DMS79 (cell line): Measurements from ENCODE around the gene RHOV.

Source experiments
- DNase-seq: peaks from one replicate; lab custom pipeline; 2025; lab: John Stamatoyannopoulos, UW

Gene RHOV, protein sequence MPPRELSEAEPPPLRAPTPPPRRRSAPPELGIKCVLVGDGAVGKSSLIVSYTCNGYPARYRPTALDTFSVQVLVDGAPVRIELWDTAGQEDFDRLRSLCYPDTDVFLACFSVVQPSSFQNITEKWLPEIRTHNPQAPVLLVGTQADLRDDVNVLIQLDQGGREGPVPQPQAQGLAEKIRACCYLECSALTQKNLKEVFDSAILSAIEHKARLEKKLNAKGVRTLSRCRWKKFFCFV

DNA sequence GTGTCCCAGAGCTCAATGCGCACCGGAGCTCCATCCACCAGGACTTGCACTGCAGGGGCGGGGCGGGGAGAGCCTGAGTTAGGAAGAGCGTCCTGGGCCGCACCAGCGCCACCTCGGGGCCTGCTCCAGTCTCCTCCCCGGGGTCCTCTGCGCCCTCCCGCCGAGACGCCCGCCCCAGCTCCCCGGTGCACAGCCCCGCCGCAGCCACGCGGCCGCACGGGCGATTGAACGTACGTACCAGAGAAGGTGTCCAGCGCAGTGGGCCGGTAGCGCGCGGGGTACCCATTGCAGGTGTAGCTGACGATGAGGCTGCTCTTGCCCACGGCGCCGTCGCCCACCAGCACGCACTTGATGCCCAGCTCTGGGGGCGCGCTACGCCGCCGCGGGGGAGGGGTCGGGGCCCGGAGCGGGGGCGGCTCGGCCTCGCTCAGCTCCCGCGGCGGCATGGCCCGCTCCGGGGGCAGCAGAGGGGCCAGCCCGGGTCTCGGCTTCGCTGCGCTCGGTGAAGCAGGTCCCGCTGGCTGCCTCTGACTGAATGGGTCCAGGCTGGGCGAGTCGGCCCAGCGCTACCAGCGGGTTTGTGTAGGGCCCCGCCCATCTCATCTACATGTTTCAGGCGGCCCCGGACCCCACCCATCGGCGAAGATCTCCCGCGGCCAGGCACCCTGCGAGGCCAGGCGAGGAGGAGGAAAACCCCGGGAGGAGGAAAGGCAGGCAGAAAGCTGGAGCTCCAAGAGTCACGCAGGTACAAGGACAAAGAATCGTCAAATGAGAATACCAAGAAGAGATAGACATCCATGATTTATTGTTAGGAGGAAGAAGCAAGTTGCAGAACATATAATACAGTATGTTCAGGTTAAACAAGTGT is at the start of gene RHOV:
RHOV (minus strand) TSS at position 541 of the 868 bp plus-strand sequence; CDS start at position 446, 95 bp downstream.
- peak; percentile 21 for DNase-seq

DNA sequence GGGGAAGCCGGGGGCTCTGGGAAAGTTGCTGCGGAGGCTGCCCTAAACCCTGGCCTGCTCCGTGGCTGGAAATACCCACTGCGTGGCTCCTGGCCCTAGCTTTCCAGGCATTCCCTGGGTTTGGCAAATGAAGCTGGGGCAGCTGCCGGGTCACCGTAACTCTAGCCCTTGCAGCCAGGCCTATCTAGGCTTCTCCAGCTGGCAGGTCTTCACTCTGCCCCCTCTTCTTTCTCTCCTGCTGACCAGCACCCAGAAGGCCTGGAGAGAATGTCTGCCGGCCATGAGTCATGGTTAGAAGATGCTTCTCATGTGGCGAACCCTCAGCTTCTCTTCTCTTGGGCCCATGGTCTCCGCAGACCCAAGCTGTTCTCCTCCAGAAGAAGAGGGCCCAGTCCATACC is 49.5 kb upstream of the RHOV start:
- no peak for DNase-seq

DNA sequence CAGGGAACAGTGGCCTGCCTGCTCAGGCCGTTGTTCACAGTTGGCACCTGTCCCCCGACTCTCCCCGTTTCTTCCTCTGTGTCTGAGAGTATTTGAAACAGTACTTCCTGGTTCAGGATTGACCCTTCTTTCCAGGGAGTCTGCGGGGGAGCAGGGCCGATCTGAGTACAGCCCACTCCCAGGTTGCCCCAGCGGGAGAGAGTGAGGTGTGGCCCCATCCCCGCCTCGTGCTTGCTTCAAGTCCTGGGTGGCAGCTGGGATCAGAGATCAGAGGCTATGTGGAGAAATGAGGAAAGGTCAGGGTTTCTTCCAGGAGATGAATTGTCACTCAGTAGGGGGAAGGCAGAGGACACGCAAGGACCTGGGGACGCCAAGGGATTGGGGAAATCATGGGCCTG is 48.6 kb upstream of the RHOV start:
- DNase-seq = no peak

DNA sequence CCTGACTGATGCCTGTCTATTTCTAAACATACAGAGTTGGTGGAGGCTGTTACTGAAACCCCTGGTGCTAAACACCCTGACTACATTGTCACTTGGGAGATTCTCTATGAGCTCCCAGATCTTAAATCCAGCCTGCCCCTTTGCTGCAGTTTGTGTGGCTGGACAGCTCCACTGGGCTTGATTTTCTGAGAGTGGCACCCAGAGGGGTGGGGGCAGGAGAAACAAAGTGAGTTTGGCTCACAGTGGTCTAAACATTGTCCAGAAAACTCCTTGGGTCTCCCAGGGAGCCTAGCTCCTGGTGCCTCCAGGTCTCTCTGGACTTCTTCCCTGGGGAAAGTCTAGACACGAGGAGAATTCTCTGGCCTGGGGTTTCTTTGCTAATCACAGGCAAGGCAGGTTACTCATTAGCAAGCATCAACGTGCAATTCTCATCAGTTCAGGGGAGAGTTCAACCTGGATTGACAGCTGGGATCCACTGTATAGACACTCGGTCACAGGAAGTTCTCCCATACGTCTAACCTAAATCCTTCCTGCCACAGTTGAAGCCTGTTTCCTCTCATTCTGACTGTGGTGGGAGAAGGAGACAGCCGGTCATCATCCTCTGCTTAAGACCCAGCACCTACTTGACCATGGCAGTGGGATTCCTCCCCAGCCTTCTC is 48.0 kb upstream of the RHOV start:
- DNase-seq = no peak

DNA sequence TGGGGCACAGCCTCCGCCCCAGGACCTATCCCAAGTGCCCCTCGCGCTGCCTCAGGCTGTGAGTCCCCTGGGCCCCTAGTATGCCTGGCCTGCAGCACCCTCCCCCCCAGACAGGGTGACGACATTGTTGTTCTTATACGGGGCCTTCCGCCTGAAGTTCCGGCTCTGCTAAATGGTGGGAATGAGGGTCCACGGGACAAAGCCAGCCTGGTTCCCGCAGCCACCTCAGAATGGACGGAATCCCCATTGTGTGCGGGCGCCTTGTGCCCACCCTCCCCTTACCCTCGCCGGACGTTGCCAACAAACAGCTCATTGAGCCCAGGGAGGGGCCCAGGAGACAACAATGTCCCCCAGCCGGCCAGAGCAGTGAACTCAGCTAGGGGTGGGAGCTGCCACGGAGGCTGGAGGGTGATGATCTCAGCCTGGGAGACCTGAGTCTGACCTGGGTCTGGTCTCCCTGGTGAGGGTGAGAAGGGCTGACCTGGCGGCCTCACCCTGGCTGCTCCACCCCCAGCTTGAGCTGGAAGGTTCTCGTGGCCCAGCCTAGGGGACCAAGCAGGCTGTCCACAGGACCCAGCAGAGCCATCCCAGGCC is 44.9 kb upstream of the RHOV start:
- no peak for DNase-seq

DNA sequence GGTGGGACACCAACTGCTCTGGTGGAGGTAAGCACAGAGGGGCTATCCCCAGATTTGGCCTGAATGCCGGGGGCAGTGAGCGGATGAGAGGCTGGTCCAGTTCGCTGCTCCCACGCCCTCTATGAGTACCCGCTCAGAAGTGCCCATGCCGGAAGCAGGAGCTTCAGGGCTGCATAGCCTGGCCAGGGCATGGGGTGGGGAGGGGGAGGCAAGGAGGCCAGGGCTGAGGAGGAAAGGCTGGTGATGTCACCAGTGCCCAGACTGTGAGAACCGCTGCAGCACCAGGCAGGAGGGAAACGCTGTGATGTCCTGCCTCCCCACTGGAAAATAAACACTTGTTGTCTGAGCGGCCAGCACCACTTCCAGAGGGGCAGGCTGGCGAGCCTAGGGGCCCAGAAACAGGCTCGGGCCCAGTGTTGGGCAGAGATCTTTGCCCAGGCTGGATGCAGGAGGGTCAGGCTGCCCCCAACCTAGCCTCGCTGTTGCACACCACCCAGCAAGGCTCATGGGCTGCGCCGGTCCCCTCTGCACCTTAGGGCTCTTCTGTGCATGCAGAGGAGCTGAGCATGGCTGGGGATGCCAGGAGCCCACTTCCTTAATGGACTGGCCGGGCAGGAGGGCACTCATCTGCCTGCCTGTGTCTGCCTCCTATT is 44.2 kb upstream of the RHOV start:
- DNase-seq = no peak

DNA sequence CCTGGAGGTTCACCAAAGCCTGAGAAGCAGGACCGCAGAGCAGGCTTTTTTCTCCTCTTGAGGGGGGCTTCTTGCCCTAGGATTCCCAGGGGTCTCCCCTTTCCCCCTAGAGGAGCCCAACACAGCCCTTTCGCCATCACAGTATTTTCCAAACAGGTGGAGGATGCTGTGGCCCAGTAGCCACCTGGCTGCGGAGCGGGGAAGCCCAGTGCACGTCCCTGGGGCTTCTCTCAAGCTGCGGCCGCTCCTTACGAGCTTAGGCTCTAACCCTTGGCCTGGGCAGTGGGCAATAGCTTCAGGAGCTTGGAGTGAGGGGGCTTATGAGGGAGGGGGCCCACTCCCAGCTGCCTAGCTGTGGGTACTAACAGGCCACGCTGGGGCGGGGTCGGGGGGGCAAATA is 43.6 kb upstream of the RHOV start:
- DNase-seq = no peak

DNA sequence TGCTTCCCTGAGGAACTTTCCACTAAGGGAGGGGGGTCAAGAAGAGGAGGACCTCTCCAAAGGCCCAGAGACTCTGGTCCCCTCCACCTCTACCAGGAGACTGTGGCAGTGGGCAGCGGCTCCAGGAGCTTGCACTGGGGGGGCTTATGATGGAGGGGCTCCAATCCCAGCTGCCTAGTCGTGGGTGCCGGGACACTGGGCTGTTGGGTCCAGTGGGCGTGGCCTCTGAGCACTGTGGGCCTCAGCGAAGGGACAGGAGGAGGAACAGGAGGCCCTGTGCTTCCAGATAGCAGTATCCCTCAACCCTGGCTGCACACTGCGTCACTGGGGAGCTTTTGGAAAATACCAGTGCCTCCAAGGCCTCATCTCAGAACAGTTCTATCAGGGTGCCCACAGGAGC is 41.6 kb upstream of the RHOV start:
- no peak for DNase-seq

DNA sequence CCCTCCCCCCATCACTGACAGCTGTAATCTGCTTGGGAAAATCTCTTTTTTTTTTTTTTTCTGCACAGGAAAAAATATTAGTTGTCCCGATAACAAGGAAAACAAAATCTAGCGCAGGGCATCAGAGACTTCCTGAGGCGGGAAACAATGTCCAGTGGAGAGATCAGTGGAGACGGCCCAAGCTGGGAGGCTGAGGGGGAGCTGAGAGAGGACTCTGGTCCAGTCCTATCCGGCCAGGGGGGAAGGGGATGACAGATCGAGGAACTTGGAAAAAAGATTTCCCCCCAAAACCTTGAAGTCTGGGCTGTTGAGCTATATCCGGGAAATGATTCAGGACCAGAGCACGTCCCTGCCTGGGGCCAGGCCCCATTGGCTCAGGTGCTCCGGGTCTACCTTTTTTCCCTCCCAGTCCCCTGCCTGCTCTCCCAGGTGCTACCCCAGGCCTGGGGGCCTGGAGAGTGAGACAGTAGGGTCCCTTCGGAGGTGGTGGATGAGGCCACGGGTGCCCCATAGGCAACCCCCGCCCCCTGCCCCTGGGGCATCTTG is 41.2 kb upstream of the RHOV start:
- no peak for DNase-seq

DNA sequence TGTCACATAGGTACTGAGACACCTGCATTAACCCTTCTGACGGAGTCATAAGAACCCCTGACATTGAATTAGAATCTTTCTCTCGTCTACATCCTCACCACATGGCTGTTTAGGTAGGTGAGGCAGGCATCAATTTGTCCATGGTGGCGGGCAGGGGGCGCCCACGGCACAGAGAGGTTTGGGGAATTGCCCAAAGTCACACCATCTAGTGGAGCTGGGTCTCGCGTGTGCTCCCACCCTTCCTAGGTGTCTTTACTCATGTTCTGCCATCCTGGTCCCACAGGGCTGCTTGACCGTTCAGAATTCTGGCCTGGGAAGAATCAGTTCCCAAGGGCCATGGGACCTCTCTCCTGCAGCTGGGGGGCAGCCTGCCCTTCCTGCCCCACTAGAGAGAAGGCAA is 40.5 kb upstream of the RHOV start:
- DNase-seq = no peak

DNA sequence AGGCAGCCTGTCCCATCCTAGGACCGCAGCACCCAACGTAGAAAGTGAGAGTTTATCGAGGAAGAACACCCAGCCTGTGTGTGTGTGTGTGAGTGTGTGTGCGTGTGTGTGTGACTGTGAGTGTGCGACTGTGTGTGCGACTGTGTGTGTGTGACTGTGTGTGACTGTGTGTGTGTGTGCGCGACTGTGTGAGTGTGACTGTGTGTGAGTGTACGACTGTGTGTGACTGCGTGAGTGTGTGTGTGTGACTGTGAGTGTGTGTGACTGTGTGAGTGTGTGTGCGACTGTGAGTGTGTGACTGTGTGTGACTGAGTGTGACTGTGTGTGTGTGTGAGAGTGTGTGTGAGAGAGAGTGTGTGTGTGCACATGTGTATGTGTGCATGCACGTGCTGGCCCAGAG is 40.0 kb upstream of the RHOV start:
- DNase-seq = no peak

DNA sequence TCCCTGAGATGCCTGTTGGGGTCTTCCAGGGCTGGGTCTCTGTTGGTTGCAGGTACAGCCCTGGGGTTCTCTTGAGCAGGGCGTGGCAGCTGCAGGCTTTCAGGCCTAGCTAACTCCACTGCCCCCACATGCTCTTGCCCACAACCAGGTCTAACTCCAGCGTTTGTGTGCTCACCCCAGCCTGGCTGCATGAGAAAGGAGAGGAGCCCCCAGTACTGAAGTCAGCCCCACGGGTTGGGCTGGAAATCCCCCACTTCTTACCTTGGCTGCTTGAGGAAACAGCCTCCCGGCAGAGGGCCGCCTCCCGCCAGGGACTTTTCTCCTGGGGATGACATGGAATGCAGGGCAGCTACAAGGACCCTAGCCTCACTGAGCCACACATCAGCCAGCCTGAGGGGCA is 38.4 kb upstream of the RHOV start:
- DNase-seq = no peak

DNA sequence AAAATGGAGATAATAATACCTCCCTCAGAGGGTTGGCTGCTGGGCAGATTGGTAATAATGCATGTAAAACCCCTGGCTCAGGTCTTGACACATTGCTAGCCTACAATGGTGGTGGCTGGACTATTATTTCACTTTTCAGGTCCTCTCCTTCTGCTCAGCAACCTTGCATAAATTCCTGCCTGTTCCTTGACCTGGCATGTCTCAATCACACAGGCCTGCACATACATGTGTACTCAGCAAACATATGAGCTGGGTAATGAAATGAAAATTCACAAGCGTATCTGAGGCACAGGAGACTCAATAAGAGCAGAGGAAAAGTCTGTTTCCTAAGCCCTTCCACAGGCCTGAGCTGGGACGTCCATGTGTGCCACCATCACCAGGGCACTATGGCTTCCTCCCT is 37.7 kb upstream of the RHOV start:
- no peak for DNase-seq

DNA sequence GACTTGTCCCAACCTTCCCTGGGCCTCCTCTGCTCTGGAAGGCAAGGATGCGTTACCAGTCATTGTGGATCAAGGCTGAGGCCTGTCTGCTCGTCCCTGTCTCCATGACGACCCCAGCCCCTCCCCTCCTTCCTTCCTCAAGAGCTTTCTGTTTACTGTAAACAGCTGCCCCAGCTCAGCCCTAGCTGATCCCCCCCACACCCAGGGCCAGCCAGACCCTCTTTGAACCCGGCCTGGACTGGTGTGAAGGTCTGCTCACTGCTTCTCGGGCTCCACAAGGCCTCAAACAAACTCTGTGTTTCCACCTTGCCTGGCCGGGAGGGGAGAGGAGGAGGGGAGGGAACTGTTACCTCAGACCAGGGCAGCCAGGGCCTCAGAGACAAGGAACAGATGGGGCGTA is 37.1 kb upstream of the RHOV start:
- DNase-seq = no peak

DNA sequence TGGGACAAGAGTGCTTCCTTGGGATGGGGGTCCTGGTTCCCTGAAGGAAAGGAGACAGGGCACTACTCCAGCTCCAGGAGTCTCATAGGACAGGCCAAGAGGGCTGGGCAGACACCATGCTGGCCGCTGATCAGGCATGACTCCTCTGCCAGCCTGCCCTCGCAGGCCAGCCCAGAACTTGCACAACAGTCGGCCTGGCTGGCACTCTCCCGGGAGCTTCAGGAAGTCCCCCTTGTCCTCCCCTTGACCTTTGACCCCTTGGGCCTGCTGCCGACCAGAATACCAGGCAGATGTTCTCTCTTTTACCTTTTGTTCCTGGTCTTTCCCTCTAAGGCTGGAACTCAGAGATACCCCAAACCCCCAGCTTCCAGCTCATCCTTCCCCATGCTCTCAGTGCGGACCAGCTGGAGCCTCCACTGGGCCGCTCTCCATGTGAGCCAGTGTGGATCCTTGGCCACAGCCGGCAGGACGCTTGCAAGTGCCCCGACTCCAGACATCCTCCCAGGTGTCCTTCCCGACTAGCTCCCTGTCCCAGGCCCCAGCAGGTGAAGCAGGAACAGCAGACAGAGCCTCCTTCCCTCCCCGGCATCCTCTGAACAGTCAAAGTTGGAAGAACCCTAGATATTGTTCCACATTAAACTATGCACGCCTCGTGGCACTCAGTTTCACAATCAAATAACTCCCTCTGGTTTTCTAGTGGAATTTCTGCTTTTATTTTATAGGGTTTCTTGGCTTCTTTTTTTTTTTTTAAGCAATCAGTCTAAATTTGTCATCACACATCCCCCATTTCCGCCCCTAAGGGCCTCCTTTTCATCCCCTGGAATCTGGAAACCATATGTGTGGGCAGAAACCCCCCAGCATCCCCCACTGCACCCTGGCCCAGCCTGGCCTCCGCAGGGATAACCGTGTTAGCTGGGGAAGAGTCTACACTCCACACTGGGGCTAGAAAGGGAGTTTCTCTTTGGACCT is 35.9 kb upstream of the RHOV start:
- no peak for DNase-seq

DNA sequence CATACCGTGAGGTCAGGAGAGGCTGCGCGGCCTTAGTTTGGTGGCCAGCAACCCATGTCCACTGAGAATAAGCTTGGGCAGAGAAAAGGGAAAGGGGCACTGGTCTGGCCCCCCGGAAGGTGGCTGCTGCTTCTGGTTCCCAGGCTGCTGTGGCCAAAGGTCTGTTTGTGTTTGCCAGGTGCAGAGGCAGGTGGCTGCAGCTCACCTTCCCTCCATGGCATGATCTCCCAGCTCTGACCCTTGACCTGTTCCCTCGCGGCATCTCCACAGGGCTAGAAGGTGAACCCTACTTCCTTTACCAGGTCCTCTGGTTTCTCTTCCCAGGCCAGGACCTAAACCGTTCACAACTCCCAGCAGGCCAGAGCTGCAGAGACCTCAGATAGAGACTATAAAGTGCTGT is 34.1 kb upstream of the RHOV start:
- DNase-seq = no peak

DNA sequence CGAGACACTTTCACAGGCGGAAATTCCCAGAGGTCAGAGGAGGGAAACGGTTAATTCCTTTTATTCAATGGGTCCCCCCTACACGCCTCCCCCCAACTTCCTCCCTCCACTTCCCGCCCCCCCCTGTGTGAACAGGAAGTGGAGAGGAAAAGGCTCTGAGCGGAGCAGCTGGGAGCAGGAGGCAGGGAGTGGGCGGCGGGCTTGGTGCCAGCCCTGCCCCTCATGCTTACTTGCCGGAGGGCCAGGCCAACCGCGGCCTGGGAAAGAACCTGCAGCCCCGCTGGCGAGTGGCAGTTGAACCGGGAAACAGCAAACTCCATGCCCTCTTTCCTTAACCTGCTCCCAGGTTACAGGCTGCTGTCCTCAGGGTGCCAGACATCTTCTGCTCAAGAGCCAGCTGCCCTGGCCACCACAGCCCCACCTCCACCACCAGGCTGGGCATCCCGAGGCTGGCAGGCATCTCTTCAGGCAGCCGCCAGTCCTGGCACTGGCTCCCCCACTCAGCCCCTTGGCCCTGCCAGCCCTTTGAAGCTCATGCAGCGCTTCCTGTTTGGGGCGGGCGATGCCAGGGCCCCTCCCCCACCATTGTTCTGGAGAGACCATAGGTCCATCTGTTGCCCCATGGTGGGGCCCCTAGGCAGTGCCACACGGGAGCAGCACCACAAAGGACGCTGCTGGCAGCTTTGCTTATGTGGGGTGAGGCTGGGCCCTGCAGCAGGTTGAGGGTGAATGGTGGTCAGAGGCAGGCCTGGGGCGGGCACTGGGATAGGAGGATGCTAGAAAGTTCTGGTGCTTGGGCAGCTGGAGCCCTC is 33.2 kb upstream of the RHOV start:
- DNase-seq = peak; percentile 63

DNA sequence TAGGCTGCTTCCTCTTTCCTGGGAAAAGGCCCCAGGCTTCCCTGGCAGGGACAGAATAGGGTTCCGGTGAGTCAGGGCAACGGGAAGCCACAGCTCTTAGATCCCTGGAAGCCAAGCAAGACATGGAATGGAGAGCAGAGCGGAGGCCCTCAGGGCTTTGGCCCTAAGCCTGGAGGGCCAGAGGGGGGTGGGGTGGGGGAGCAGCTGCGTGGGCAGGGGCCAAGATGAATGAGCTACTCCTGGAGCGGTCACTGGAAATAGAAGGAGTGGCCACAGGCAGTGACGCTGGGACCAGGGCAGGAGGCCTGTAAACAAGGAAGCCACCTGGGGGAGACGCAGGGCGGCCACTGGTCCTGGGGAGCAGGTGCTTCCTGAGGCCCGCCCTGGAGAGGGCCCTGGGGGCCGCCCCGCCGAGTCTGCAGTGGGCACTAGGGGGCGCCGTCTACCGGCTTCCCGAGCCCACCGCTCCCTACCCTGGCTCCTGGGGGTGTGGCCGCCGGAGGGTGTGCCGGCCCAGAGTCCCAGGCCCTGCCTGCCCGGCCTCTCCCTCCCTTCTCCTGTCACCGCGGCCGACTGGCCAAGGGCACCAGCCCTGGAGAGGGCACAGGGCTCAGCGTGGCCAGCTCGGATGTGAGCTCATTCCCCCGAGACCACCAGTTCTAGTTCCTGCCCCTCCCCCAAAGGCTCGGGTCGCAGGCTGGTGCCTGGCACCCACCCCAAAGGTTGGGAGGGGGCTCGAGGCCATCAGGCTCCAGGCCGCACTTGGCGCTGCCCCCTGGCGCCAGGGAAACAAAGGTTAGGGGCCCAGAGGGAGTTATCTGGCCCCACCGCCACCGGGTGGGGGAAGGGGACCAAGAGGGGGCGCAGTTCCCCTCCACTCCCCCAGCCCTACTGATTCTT is 32.3 kb upstream of the RHOV start:
- DNase-seq = peak; percentile 59
